SU-DHL-6 (cell line): ENCODE data around the gene OPN3.

Experiments used
- CTCF ChIP-seq: fragments of 200-600 bp; sonication (generic); IDR thresholded peaks from one replicate; pipeline ENCODE4 v1.5.1; 2017; ENCODE audit warnings: antibody characterized with exemption, mild to moderate bottlenecking, low read length, moderate library complexity; ENCODE audit not compliant: insufficient read depth, poor library complexity, severe bottlenecking
- EZH2phosphoT487 ChIP-seq: fragments of 200-600 bp; sonication (generic), shearing (Covaris generic); conservative IDR thresholded peaks from 2 replicates; pipeline ENCODE4 v1.6.1; 2018; ENCODE audit warnings: mild to moderate bottlenecking, antibody characterized with exemption, low read length, moderate library complexity, mixed read lengths

- TF ChIP-seq CTCF (no peak), EZH2phosphoT487 (no peak)
Observed at GRCh38 chr1:241608379-241609033, 31.7 kb downstream of the OPN3 start.
